Calu3 (cell line): ENCODE measurements around the gene KCND2. TPM values are rescaled to one million over a fixed set of nuclear protein-coding genes. Genes with fewer than 3 reads are reported as not detected.

ENCODE experiments used
- BruUV-seq: library from RNA; stranded (reverse); fragments of 400-500 nt; replicated peaks from 2 replicates; lab custom pipeline; 2021; lab: Mats Ljungman, UMichigan
- CTCF ChIA-PET: fragments of 300-600 bp; sonication (Branson Sonifier 250); formaldehyde crosslinking; loops from one replicate; lab custom pipeline; 2022; ENCODE audit warnings: antibody characterized with exemption; lab: Charles Lee
- DNase-seq: peaks from one replicate; pipeline ENCODE4 v3.0.0; 2022
- H3K27ac Mint-ChIP-seq: one replicate; pipeline ENCODE4 v1.8.0; 2022; ENCODE audit warnings: mixed read lengths; ENCODE audit not compliant: unreplicated experiment
- H3K27me3 Mint-ChIP-seq: one replicate; pipeline ENCODE4 v1.8.0; 2022; ENCODE audit warnings: mixed read lengths; ENCODE audit not compliant: unreplicated experiment
- H3K36me3 Mint-ChIP-seq: one replicate; pipeline ENCODE4 v1.8.0; 2022; ENCODE audit warnings: mild to moderate bottlenecking, moderate library complexity, mixed read lengths; ENCODE audit not compliant: insufficient read depth, unreplicated experiment
- H3K4me1 Mint-ChIP-seq: one replicate; pipeline ENCODE4 v1.8.0; 2022; ENCODE audit warnings: mild to moderate bottlenecking, low read depth, mixed read lengths; ENCODE audit not compliant: unreplicated experiment
- H3K4me3 Mint-ChIP-seq: one replicate; pipeline ENCODE4 v1.8.0; 2022; ENCODE audit warnings: mild to moderate bottlenecking, low read depth, moderate library complexity, mixed read lengths; ENCODE audit not compliant: unreplicated experiment
- H3K9me3 Mint-ChIP-seq: one replicate; pipeline ENCODE4 v1.8.0; 2022; ENCODE audit warnings: low read depth, mixed read lengths; ENCODE audit not compliant: unreplicated experiment
- CTCF ChIP-seq: fragments of 200-600 bp; IDR thresholded peaks from one replicate; pipeline ENCODE4 v1.8.0; 2022; ENCODE audit warnings: antibody characterized with exemption; ENCODE audit not compliant: unreplicated experiment
- intact Hi-C: fragments of 100-400 bp; cut with micrococcal nuclease; formaldehyde crosslinking; loops from one replicate; pipeline ENCODE4 v1.10.0; 2022; ENCODE audit not compliant: unreplicated experiment
- total RNA-seq: library from RNA; stranded (reverse); gene quantifications from 2 replicates; pipeline ENCODE4 v1.2.3, GENCODE V29; 2022

The KCND2 gene
- total RNA-seq, 1 experiment from 2014 or later = 1.2 TPM

GRCh38 chr7:120523985-120524384, 251.0 kb downstream of the KCND2 start:
- CTCF ChIA-PET = no interaction called here
- no peak for DNase-seq
- TF ChIP-seq CTCF = no peak
- BruUV-seq = no TSS peak
- Mint-ChIP-seq H3K27me3 (no peaks in the 10 kb centered on the region), H3K4me3 (no peak overlapping the region), H3K27ac (no peak overlapping the region), H3K9me3 (no peaks in the 10 kb centered on the region), H3K4me1 (no peaks in the 10 kb centered on the region), H3K36me3 (no peaks in the 10 kb centered on the region)
- intact Hi-C loops = no loop called here

- intact Hi-C loops = no loop called here
- H3K4me3 Mint-ChIP-seq = no peak overlapping the region
- BruUV-seq = no TSS peak
- H3K27me3 Mint-ChIP-seq = no peaks in the 10 kb centered on the region
- H3K27ac Mint-ChIP-seq = no peak overlapping the region
- no peaks in the 10 kb centered on the region for H3K36me3 Mint-ChIP-seq
- H3K4me1 Mint-ChIP-seq = no peaks in the 10 kb centered on the region
- CTCF ChIA-PET = no interaction called here
- TF ChIP-seq CTCF = no peak
- no peak for DNase-seq
- peaks cover 3% of the 10 kb centered on the region for H3K9me3 Mint-ChIP-seq
Measured at GRCh38 chr7:120526902-120527509, 254.0 kb downstream of the KCND2 start.

GRCh38 chr7:120529736-120530135, 256.8 kb downstream of the KCND2 start:
- intact Hi-C loops = no loop called here
- BruUV-seq = no TSS peak
- Mint-ChIP-seq H3K9me3 (peaks cover 3% of the 10 kb centered on the region), H3K27me3 (no peaks in the 10 kb centered on the region), H3K4me3 (no peak overlapping the region), H3K4me1 (no peaks in the 10 kb centered on the region), H3K36me3 (no peaks in the 10 kb centered on the region), H3K27ac (no peak overlapping the region)
- CTCF ChIA-PET = no interaction called here
- TF ChIP-seq CTCF = no peak
- no peak for DNase-seq

GRCh38 chr7:120538335-120538734, 265.4 kb downstream of the KCND2 start:
- DNase-seq = no peak
- Mint-ChIP-seq H3K27ac (no peak overlapping the region), H3K9me3 (no peaks in the 10 kb centered on the region), H3K4me1 (no peaks in the 10 kb centered on the region), H3K27me3 (no peaks in the 10 kb centered on the region), H3K4me3 (no peak overlapping the region), H3K36me3 (no peaks in the 10 kb centered on the region)
- CTCF ChIA-PET = interaction anchor here (0.5 to 0.6 kb wide), 2 partner anchors 162 to 534 kb away, joined by 4 read pairs; no protein-coding TSS in a partner anchor
- intact Hi-C loops = no loop called here
- BruUV-seq = no TSS peak
- no peak for TF ChIP-seq CTCF
